NCI-H446 treated with DMSO at 0.1 percent for 48 hours (cell line): ENCODE results near the gene SFSWAP.
A peak's percentile ranks its signal among the peaks of the same experiment; 100 is the strongest.
"Not testable (repeated sequence)": the region's sequence is repeated elsewhere in the genome, so short reads cannot be mapped to it uniquely, and the experiment has no call there.

Experiments
- DNase-seq: peaks from one replicate; lab custom pipeline; 2025; lab: John Stamatoyannopoulos, UW

SFSWAP gene

DNA sequence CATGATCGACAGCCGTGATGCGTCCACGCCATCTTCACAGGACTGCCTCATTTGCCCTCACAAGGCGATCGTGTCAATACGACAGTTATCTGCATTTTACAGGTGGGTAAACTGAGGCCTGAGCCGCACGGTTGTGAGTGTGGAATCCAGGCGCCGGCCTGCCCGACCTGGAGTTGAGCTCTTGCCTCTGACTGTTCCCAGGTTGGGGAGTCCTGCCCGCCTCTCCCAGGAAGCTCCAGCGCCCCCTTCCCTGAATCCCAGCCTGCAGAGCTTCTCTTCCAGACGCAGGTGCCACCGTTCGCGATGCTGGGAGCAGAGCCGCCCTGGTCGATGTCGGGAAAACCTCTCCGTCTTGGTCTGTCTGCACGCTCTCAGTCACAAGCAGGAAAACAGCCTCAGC is 31.1 kb upstream of the SFSWAP start:
- not testable (repeated sequence) for DNase-seq

DNA sequence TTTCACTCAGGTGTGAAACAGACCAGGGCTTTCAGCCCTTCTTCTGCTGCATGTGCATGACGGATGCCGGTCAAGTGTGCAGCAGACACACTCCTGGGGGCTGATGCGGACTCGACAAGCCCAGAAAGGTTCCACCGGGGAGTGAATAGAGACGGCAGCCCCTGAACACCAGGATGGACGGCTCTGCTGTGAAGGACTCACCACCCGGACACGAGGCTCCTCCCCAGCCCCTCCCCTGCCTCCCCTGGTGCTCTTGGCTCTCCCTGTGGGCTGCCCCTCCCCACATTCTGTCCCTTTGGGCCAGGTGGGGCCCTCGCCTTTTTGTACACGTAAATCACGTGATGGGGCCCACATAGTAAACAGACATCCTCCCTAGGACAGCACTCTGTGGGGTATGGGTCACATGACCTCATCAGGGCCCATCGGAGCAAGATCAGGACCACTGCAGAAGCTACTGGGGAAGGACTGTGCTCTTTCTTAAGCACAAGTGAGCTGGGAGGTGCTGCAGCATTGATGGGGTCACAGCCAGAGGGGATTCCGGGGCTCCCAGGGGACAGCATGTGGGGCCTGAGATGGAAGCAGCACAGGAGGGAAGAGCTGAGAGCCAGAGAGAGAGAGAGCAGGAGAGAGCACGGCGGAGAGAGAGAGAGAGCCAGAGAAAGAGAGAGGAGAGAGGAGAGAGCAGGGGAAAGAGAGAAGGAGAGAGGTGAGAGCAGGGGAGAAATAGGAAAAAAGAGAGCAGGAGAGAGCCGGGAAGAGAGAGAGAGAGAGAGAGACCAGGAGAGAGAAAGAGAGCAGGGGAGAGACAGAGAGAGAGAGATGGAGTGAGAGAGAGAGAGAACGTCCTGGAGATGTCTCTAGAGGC is 30.3 kb upstream of the SFSWAP start:
- not testable (repeated sequence) for DNase-seq

DNA sequence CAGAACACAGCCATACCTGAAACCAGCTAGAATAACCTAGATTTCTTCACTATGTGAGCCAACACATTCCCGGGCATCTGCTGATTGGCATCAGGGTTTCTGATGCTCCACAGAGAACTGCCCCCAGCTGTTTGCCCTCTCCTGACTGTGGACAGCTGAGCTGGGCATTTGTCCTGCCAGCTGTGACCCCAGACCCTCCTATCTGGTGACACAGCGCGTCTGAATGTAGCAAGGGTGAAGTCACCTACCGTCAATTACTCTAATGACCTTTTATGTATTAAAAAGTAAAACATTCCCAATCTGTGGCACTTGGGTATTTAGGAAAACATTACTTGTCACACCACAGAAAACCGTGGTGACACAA is 29.7 kb upstream of the SFSWAP start:
- DNase-seq = no peak

DNA sequence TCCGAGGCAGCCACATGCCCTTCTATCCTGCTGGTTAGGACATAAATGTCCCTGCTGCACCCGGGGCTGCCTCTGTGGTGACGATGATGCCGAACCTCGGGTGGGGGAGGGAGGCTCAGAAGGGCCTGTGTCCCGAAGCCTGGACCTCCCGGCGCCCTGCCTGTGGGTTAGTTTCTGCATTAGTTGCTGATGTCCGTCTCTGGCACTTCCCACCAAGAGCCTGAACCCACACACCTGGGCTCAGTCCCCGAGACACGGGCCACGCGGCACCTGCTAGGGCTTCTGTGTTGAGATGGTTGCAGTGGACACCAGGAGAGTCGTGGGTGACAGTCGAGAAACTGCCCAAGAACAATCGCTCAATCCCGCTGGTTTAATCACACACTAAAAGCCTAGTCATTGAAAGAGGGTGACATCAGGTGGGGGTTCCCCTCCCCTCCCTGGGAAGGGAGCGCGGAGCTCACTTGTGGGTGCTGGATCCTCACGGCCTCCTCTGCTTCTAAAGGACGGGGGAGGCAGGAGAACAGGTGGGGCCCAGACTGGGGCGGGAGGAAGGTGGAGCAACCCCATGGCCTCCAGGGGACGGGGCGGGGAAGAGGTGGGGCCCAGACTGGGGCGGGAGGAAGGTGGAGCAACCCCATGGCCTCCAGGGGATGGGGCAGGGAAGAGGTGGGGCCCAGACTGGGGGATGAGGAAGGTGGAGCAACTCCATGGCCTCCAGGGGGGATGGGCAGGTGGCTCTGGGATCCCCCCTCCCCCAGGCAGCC is 29.0 kb upstream of the SFSWAP start:
- DNase-seq = peak; percentile 2

DNA sequence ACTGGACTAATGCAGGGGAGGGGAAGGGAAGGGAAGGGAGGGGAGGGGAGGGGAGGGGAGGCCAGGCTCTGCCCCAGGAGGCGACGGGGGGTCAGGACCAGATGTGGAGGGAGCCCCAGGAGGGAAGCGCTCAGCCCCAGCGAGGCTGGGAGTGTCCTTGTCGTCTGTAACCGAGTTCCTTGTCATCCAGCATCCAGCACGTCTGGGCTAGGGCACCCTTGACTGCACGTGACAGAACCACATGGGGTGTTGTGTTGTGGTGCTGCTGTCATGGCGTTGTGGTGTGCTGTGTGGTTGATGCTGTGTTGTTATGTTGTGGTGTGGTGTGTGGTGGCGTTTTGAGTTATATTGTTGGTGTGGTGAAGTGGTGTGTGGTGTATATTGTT is 28.4 kb upstream of the SFSWAP start:
- no peak for DNase-seq

DNA sequence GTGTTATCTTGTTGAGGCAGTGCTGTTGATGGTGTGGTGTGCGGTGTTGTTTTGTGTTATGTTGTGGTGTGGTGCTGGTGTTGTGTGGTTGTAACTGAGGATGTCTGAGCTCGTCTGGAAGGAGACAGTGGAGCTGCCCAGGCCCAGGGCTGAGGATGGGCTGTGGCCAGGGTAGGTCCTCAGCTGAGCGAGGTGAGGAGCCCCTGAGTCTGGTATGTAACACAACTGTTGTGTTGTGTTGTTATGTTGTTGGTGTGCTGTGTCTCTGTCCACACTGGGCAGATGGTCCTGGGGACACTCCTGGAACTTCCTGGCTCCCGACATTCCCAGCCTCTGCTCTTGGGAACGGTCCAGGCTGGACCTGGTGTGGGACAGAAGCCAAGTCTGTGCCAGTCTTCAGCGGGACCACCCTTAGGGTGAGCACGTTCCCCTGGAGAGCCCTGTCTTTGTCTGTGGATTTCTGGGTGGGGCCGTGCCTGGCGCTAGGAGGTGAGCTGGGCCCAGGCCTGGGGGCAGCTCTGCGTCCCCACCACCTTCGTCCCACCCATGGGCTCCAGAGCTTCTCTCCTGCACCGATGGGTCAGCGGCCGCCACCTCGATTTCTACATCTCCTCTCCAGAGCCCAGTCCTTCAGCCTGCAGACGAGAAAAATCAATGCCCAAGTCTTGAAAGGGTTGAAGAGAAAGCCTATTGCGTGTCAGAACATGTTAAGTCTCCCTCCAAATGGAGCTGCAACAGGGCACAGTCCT is 27.4 kb upstream of the SFSWAP start:
- DNase-seq = no peak

DNA sequence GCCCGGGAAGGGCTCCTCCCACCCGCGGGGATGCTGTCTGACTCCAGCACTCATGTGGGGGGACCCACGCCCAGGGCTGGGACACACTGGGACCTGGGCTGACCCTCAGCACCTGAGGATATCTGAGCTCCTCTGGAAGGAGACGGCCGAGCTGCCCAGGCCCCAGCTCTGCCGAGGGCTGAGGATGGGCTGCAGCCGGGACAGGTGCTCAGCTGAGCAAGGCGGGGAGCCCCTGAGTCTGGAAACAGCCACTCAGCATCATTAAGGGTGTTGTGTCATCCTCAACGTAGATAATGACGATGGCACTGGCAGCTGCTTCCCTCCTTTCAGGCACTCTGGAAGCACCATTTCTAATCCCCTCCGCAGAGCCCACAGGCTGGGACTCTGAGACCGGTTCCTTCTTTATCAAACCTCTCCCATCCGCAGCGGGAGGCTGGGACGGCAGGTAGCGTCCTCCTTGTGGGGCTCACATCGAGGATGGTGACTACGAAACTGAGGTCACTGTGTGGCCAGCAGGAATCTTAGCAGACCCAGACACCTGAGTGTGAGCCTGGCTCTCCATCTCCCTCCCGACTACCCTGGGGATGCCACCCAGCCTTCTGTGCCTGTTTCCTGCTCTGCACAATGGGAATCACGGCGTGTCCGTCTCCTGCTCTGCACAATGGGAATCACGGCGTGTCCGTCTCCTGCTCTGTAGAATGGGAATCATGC is 26.7 kb upstream of the SFSWAP start:
- no peak for DNase-seq

DNA sequence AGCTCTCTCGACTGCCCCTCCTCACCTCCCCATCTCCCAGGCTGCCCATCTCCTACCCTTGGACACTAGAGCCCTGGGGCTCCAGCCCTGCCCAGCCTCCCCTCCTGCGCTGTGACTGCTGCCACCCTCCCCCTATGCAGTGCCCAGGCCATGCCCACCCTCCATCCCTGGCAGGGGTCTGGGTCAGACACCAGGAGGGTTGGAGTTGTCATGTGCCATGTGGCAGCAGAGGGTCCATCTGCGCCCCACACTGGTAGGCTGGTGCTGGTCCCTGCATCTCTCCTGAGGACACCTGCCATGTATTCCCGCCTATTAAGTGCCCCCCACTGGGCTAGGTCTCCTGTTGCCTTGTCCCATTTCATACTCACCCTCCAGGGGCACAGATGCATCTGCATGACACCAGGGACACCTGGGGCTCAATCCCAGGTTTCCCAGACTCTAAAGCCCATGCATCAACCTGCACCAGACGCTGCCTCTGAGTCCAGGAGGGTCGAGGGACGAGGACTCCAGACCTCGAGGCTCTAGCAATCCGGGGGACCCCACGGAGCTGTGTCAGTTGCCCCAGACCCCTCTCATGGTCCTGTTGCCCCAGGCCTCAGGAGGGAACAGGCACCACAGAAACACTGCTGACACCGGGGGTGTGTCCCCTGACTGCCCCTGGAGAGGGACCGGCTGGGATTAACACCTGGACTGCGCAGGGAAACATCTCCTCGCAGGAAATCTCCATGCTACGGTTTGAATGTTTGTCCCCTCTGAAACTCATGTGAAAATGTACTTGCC is 23.4 kb upstream of the SFSWAP start:
- DNase-seq = no peak

DNA sequence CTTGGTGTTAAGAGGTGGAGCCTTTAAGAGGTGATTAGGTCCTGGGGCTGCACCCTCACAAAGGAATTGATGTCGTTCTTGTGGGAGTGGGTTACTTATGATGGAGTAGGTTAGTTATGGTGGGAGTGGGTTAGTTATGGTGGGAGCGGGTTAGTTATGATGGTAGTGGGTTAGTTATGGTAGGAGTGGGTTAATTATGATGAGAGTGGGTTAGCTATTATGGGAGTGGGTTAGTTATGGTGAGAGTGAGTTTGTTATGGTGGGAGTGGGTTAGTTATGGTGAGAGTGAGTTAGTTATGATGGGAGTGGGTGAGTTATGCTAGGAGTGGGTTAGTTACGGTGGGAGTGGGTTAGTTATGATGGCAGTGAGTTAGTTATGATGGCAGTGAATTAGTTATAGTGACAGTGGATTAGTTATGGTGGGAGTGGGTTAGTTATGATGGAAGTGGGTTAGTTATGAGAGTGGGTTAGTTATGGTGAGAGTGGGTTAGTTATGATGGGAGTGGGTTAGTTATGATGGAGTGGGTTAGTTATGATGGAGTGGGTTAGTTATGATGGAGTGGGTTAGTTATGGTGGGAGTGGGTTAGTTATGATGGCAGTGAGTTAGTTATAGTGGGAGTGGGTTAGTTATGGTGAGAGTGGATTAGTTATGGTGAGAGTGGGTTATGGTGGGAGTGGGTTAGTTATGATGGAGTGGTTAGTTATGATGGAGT is 22.6 kb upstream of the SFSWAP start:
- no peak for DNase-seq

DNA sequence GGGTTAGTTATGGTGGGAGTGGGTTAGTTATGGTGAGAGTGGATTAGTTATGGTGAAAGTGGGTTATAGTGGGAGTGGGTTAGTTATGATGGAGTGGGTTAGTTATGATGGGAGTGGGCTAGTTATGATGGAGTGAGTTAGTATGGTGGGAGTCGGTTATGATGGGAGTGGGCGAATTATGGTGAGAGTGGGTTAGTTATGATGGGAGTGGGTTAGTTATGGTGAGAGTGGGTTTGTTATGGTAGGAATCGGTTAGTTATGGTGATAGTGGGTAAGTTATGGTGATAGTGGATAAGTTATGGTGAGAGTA is 22.1 kb upstream of the SFSWAP start:
- no peak for DNase-seq

DNA sequence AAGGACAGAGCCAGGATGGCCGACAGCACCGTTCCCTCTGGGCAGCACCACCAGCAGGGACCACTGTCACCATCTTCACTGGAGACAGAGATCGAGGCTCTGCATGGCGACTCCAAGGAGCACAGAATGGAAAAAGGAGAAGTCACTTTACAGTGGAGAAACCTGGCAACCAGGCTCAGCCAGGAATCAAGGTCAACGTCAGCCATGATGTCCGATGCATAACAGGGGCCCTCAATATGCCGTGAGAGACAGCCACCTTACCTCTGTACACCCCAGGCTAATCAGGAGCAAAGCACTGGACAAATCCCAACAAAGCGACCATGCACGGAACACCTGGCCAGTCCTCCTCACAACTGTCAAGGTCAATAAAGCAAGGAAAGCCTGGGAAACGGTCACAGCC is 20.6 kb upstream of the SFSWAP start:
- DNase-seq = no peak

DNA sequence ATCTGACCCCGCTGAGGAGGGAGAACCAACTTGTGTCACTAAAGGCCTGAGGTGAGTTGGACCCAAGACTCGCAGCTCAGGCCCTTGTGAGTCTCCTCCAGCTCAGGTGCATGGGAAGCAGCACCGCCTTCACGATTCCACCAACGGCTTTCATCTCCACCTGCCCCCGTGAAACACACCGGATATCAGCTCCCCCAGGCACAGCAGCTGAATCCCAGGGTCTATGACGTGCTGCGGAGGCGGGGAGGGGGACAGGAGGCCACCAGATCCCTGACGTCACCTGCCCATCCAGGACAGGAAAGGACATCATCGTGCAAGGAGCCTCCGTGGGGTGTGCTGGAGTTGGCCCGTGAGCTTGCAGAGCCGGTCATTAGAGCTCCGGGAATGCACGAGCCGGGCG is 18.5 kb upstream of the SFSWAP start:
- DNase-seq = no peak

DNA sequence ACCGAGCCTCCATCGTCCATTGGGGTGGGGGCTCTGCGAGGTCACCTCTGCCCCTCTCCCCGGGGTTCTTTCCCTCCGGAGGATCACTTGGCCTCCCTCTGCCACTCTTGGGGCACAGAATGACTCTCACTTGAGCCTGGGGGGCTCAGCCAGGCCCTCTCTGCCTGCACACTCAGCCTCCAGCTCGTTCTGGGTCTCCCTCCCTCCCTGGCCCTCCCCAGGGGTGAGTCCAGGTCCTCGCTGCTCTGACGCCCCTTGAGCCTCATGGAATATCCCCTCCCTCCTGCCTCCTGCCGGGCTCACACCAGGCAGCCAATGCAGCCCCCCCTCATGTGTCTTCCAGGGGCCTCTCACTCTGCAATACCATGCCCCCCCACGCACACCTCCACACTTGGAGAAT is 17.7 kb upstream of the SFSWAP start:
- no peak for DNase-seq

DNA sequence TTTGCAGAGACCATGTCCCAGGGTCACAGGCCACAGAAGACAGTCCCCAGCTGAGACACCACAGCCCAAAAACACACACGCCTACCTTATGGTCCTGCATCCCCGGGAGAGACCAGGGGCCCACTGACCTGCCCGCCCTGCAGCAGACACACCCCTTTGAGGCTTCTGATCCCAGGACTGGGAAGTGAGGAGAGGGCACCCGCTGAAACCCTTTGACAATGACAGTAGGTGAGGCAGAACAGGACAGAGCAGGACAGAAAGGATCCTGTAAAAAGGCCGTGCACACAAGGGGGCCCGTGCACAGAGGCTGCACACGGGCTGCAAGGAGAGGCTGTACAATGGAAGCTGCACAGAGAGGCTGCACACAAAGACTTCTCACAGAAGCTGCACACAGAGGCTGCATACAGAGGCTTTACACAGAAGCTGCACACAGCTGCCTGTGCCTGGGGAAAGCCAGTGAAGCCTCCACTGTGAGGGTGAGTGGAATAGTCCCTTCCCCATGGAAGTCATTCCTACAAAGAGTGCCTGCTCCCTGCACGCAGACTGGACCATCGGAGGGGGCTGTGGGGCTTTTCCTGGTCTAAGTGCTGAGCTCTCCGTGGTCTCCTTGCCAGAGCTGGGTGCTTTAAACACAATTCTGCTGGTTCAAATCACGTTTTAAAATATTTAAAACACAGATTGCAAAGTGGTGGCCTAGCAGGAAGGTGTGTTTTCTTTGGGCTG is 16.6 kb upstream of the SFSWAP start:
- DNase-seq = no peak

DNA sequence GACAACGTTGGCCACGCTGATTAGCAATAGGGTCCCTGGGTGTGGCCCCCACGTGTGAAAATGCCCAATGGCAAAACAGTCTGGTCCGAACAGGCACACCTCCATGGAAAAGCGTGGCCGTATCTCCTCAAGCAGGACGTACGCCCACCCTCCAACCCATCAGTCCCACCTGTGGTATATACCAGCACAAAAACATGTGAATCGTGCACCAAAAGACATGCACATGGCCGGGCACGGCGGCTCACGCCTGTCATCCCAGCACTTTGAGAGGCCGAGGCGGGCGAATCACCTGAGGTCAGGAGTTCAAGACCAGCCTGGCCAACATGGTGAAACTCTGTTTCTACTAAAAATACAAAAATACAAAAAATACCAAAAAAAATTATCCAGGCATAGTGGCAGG is 14.9 kb upstream of the SFSWAP start:
- no peak for DNase-seq

DNA sequence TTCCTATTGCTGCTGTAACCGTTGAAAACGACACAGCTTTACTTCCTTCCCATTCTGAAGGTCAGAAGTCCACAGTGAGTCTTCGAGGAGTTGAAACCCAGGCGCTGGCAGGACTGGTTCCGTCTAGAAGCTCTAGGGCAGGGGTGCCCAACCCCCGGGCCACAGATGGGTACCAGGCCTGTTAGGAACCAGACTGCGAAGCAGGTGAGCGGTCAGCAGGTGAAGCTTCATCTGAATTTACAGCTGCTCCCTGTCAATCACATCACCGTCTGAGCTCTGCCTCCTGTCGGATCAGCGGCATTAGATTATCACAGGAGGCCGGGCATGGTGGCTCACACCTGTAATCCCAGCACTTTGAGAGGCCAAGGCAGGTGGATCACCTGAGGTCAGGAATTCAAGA is 12.6 kb upstream of the SFSWAP start:
- DNase-seq = no peak

DNA sequence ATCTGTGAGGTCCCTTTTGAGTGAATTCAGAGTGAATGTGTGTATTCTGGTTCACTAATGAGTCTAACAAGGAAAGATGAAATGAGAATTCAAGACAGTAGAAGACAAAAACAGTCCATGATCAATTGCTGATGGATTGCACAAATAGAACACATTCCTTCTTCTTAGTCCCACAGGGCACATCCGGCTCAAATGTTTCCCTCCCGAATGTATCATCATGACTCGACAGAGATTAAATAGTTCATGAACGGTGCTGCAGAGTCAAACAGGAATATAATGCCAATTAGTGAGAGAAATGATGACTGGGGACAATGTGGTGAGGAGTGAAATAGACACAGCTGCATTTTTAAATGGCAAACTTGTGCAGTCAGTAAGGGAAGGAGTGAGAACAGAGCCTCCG is 11.5 kb upstream of the SFSWAP start:
- DNase-seq = no peak

DNA sequence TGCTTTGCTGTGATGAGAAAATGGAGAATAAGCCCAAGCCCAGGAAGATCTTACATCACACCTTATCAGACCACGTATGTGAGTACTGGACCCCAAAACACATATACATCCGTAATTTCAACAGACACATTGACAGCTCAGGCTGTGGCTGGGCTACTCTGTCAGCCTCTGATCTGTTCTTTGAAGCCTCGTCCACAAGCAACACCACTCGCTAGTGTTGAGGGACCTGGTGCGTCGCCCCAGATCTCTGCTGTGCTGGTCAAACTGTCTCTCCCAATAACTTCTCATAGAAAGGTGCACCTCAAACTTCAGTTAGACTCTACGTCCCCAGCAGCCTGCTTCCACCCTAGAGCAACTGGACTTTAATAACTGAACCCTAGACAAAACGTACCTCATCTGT is 10.6 kb upstream of the SFSWAP start:
- DNase-seq = no peak

DNA sequence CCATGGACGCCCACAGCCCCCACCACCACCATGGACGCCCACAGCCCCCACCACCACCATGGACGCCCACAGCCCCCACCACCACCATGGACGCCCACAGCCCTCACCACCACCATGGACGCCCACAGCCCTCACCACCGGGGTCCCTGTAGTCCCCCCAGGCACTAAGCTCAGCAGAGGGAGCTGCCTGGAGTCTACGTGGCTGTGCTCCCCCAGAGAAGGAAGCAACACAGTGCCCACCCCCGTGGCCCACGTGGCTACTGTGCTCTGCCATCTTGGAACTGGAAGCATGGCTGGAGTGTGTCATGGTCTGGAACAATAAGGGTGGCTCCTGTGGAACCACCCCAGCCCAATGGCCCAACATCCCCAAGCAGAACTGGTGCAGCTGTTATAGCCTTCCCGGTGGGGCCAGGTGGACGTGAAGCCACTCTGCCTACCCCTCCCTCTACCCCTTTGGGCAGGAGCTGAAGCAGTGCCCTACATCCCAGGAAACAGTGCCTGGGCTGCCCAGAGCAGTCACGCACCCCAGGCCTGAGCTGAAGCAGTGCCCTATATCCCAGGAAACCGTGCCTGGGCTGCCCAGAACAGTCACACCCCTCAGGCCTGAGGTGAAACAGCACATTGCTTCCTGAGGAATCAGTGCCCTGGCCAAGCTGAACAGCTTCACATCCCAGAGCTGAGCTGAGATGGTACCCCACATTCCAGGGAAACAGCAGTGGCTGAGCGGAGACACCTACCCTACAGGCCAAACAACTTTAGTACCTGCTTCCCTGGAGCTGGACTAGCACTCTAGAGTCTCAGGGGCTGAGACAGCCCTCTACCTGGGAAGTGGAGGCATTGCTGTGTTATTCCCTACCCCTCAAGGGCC is 9.0 kb upstream of the SFSWAP start:
- no peak for DNase-seq

DNA sequence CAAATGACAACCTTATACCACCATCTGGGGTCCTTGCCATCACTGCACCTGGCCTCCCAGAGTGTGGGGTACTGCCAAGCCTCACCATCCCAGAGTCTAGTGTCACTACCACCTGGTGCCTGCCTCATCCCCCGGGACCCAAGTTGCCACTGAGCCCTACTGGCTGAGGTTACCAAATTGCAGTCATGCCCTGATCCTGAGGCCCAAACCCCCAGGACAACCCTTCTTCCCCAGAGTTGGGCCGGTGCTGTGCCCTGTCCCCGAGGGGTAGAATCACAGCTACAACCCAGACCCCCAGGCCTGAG is 8.4 kb upstream of the SFSWAP start:
- DNase-seq = no peak
